ENCODE data around the gene GMPR. TPM values are rescaled to one million over a fixed set of nuclear protein-coding genes. Genes with fewer than 3 reads are reported as not detected.
A peak's percentile ranks its signal among the peaks of the same experiment; 100 is the strongest.
"Not testable (repeated sequence)": the region's sequence is repeated elsewhere in the genome, so short reads cannot be mapped to it uniquely, and the experiment has no call there.

GMPR gene
- total RNA-seq, 1 experiment from 2014 or later, result 28.7 TPM

DNA sequence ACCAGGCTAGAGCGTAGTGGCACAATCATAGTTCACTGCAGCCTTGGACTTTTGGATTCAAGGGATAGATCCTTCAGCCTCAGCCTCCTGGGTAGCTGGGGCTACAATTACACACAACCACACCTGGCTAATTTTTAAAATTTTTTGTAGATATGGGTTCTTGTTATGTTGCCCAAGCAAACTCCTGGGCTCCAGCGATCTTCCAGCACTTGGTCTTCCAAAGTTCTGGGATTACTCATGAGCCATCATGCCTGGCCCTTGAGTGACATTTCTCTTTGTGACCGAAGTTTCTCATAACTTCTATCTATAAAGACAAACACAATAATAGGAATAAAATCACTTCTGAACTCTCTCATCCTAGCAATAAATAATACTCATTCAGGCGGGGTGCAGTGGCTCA is 26.1 kb upstream of the GMPR start:
- Histone ChIP-seq H3K27ac (no peak overlapping the region), H3K4me3 (no peak overlapping the region), H3K36me3 (no peaks in the 10 kb centered on the region), H3K4me1 (peaks cover 3% of the 10 kb centered on the region; the same call in 1 of the 2 replicates), H3K27me3 (no peaks in the 10 kb centered on the region), H3K9me3 (replicated peaks) (no peaks in the 10 kb centered on the region)
- no peak for DNase-seq

DNA sequence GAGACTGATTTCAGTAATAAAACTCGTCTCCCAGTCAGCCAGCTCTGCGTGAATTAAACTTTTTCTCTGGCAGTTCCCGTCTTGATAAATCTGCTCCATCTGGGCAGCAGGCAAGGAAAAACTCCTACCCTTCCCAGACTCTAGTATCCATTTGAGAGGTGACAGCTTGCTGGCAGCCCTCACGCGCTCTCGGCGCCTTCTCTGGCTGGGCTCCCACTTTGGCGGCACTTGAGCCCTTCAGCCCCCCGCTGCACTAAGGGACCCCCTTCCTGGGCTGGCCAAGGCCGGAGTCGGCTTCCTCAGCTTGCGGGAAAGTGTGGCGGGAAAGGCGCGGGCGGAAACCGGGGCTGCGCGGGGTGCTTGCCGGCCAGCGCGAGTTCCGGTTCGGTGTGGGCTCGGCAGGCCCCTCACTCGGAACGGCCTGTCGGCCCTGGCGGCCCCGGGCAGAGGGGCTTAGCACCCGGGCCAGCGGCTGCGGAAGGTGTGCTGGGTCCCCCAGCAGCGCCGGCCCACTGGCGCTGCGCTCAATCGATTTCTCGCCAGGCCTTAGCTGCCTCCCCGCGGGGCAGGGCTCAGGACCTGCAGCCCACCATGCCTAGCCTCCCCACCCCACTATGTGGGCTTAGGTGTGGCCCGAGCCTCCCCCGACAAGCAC is 21.8 kb upstream of the GMPR start:
- Histone ChIP-seq H3K27me3 (no peaks in the 10 kb centered on the region), H3K27ac (no peak overlapping the region), H3K9me3 (replicated peaks) (no peaks in the 10 kb centered on the region), H3K36me3 (no peaks in the 10 kb centered on the region), H3K4me1 (peaks cover 3% of the 10 kb centered on the region; the same call in 1 of the 2 replicates), H3K4me3 (no peak overlapping the region)
- no peak for DNase-seq

DNA sequence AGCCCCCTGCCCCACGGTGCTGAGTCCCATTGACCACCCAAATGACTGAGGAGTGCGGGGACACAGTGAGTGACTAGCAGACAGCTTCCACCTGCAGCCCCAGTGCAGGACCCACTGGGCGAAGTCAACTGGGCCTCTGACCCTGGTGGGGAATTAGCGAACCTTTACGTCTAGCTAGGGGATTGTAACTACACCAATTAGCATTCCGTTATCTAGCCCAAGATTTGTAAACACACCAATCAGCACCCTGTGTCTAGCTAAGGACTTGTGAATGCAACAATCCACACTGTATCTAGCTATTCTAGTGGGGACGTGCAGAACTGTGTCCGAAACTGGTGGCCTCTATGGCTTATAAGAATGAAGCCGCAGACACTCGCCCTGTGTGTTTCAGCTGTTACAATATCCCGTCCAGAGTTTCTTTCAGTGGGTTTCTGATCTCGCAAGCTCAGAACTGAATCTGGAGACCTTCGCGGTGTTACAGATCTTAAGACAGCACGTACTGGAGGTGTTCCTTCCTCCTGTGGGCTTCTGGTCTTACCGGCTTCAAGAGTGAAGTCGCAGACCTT is 21.1 kb upstream of the GMPR start:
- DNase-seq, result no peak

DNA sequence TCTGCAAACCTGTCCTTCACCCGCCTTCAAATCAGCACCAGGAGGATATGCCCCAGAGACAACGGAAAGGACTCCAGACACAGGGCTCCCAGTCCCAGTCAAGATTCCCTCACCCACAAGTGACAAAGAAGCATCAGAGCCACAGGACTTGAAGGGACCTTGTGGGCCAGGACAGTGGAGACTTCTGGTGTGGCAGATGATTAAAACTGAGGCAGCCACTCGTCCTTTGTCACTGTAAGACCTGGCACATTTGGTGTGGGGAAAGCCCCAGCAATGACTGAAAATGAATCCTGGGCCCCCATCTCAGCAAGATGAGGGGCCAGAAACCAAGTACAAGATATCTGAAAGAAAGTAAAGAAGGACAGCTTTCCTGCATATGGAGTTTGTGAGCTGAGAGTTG is 15.6 kb upstream of the GMPR start:
- DNase-seq, result no peak
- Histone ChIP-seq H3K36me3 (no peaks in the 10 kb centered on the region), H3K4me1 (peaks cover 3% of the 10 kb centered on the region), H3K27me3 (no peaks in the 10 kb centered on the region), H3K4me3 (no peak overlapping the region), H3K27ac (no peak overlapping the region), H3K9me3 (replicated peaks) (no peaks in the 10 kb centered on the region)

More for the DNA sequence above, 21.1 kb upstream of the GMPR start:
- no peak overlapping the region for H3K4me3 ChIP-seq
- no peaks in the 10 kb centered on the region for H3K27me3 ChIP-seq
- H3K9me3 ChIP-seq (replicated peaks), result no peaks in the 10 kb centered on the region
- H3K4me1 ChIP-seq, result peaks cover 3% of the 10 kb centered on the region; the same call in 1 of the 2 replicates
- H3K36me3 ChIP-seq, result no peaks in the 10 kb centered on the region
- H3K27ac ChIP-seq, result no peak overlapping the region

DNA sequence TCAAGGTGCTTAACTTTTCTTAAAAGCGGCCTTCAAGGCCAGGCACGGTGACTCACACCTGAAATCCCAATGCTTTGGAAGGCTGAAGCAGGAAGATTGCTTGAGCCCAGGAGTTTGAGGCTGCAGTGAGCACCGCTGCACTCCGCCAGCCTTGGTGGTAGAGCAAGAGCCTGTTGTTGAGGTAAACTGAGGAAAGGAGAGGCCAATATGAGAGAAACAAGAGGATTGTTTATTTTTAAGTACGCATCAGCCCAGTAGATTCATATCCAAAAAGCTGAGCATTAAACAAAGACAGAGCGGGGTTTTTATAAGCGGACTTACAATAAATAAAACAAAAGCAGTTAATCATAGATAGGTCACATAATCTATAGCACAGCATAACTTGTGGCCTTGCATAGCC is 15.0 kb upstream of the GMPR start:
- no peak overlapping the region for H3K27ac ChIP-seq
- peaks cover 3% of the 10 kb centered on the region for H3K4me1 ChIP-seq
- no peaks in the 10 kb centered on the region for H3K27me3 ChIP-seq
- H3K4me3 ChIP-seq, result no peak overlapping the region
- no peaks in the 10 kb centered on the region for H3K36me3 ChIP-seq
- DNase-seq, result no peak
- no peaks in the 10 kb centered on the region for H3K9me3 ChIP-seq (replicated peaks)

DNA sequence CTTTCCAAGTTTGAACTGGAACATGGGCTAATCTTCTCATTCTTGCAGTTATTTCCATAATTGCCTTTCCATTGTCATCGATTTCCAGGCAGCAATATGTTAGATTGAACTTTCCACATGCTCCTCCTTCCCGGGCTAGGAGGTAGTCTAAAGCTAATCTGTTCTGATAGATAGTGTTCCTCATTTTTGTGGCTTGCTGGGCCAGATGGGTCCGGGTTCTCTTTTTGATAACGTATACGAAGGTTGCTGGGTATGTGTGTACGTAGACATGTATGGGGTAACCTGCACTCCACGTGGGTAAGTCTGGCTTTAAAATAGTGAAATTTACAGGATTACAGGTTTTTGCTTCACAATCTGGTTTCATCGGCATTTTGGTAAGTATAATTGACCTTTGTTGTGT is 14.0 kb upstream of the GMPR start:
- Histone ChIP-seq H3K36me3 (no peaks in the 10 kb centered on the region), H3K4me3 (no peak overlapping the region), H3K27ac (no peak overlapping the region), H3K9me3 (replicated peaks) (no peaks in the 10 kb centered on the region), H3K4me1 (peaks cover 3% of the 10 kb centered on the region), H3K27me3 (no peaks in the 10 kb centered on the region)
- no peak for DNase-seq

DNA sequence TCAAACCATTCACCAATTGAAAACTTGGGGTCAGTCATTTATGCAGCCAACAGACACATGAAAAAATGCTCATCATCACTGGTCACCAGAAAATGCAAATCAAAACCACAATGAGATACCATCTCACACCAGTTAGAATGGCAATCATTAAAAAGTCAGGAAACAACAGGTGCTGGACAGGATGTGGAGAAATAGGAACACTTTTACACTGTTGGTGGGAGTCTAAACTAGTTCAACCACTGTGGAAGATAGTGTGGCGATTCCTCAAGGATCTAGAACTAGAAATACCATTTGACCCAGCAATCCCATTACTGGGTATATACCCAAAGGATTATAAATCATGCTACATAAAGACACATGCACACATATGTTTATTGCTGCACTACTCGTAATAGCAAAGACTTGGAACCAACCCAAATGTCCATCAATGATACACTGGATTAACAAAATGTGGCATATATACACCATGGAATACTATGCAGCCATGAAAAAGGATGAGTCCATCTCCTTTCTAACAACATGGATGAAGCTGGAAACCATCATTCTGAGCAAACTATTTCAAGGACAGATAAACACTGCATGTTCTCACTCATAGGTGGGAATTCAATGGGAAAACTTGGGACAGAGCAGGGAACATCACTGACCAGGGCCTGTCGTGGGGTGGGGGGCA is 13.2 kb upstream of the GMPR start:
- not testable (repeated sequence) for H3K27me3 ChIP-seq; H3K27ac ChIP-seq; H3K36me3 ChIP-seq; H3K4me1 ChIP-seq; DNase-seq; H3K9me3 ChIP-seq (replicated peaks); H3K4me3 ChIP-seq

DNA sequence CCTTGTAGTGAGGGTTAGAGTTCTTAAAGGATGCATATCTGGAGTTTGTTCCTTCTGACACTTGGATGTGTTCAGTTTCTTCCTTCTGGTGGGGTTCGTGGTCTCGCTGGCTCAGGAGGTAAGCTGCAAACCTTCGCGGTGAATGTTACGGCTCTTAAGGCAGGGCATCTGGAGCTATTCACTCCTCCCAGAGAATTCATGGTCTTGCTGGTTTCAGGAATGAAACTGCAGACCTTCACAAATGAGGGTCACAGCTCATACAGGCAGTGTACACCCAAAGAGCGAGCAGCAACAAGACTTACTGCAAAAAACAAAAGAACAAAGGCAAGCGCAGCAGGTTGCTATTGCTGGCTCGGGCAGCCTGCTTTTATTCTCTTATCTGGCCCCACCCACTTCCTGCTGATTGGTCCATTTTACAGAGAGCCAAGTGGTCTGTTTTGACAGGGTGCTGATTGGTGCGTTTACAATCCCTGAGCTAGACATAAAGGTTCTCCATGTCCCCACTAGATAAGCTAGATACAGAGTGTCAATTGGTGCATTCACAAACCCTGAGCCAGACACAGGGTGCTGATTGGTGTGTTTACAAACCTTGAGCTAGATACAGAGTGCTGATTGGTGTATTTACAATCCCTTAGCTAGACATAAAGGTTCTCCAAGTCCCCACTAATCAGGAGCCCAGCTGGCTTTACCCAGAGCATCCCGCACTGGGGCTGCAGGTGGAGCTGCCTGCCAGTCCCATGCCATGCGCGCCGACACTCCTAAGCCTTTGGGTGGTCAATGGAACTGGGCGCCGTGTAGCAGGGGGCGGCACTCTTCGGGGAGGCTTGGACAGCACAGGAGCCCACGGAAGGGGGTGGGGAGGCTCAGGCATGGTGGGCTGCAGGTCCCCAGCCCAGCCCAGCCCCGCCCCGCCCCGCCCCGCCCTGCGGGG is 12.0 kb upstream of the GMPR start:
- H3K27ac ChIP-seq; H3K9me3 ChIP-seq (replicated peaks); H3K4me1 ChIP-seq; H3K36me3 ChIP-seq; H3K27me3 ChIP-seq; DNase-seq; H3K4me3 ChIP-seq: not testable (repeated sequence)

DNA sequence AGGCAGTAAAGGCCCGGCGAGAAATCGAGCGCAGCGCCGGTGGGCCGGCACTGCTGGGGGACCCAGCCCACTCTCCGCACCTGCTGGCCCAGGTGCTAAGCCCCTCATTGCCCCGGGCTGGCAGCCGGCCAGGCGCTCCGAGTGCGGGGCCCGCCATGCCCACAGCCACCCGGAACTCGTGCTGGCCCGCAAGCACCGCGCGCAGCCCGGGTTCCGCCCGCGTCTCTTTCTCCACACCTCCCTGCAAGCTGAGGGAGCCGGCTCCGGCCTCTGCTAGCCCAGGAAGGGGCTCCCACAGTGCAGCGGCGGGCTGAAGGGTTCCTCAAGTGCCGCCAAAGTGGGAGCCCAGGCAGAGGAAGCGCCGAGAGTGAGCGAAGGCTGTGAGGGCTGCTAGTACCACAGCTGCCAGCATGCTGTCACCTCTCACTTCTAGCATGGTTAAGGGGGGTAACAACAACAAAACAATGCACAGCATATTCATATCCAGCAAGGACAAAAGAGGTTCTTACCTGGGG is 11.3 kb upstream of the GMPR start:
- H3K4me3 ChIP-seq, result no peak overlapping the region
- no peaks in the 10 kb centered on the region for H3K27me3 ChIP-seq
- peaks cover 3% of the 10 kb centered on the region for H3K4me1 ChIP-seq
- DNase-seq, result no peak
- no peaks in the 10 kb centered on the region for H3K36me3 ChIP-seq
- no peak overlapping the region for H3K27ac ChIP-seq
- H3K9me3 ChIP-seq (replicated peaks), result no peaks in the 10 kb centered on the region

DNA sequence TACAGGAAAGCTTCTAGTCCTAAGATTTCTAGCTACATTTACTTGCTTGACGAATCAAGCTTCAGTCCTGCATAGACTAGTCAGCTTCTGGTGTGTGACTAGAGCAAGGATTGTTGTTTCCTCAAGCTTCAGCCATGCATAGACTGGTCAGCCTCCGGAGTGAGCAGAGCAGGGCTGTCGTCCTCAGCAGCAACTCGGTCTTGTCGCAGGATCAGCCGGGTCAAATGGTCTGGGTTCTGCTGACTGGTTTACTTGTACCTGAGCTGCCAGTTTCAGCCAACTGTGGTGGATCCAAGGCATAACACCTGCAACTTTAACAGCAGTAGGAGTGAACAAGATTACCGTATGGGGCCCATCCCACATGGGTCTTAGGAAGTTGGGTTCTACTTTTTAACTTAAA is 10.8 kb upstream of the GMPR start:
- Histone ChIP-seq H3K27ac (no peak overlapping the region), H3K36me3 (no peaks in the 10 kb centered on the region)

DNA sequence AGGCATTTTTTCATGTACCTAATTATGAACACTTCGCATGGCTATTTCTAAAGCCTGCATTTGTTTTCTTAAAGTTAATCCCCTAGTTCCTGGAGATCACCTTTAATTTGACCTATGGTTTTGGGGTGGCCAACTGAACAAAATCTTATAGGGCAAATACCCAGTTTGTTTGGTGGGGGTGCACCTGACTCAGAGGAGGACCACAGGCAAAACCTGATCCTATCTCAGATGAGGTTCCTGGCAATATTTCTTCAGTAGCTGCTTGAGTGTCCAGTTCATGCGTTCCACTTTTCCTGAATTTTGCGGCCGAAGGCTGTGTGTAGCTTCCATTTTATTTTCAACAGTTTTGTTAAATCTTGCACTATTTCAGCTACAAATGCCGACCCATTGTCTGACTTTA is 10.3 kb upstream of the GMPR start:
- Histone ChIP-seq H3K27me3 (no peaks in the 10 kb centered on the region), H3K27ac (no peak overlapping the region), H3K36me3 (no peaks in the 10 kb centered on the region), H3K9me3 (replicated peaks) (no peaks in the 10 kb centered on the region), H3K4me3 (no peak overlapping the region), H3K4me1 (peaks cover 3% of the 10 kb centered on the region)
- DNase-seq, result no peak

More for the DNA sequence above, 10.8 kb upstream of the GMPR start:
- no peak for DNase-seq
- no peaks in the 10 kb centered on the region for H3K27me3 ChIP-seq
- H3K9me3 ChIP-seq (replicated peaks), result no peaks in the 10 kb centered on the region
- H3K4me3 ChIP-seq, result no peak overlapping the region
- peaks cover 3% of the 10 kb centered on the region for H3K4me1 ChIP-seq

DNA sequence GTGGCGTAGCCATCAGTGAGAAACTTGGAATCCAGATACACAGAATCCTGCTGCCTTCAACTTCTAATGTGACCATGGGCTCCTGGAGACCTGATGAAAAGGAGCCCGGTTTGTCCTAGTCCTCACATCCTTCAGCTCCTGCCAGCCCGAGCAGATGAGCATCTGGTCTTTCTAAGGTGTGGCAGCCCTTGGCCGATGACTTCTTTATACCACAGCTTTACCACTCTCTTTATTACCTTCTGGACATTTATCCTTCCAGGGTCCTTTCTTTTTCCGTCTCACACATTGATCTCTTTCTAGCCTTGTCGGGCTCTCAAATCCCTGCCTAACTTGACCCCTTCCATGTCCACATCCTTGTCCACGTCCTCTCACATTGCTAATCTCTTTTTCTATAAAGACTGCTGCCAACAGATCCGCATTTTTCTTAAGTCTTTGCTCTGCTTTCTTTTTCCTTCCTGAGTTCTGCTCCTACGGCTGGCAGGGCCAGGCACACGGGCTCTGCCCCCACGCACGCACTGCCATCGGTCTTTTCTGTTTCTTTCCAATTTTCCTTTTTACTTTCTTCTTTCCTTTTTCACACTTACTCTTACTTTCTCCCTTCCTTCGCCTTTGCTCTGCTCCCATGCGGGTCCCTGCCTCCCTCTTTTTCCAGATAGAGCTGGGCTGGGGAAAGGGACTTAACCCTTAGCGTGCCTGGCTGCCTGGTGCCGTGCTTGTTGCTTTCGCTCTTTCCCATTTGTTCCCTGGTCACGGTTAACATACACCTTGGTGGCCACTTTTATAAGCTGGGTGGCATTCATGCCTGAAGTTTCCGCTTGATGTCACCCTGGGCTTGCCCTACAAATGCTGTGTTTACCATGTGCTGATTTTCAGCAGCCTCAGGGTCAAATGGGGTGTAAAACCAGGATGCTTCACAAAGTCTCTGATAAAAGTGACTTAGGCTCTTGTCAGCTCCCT is 9.4 kb upstream of the GMPR start:
- Histone ChIP-seq H3K9me3 (replicated peaks) (no peaks in the 10 kb centered on the region), H3K36me3 (no peaks in the 10 kb centered on the region), H3K27ac (no peak overlapping the region), H3K4me1 (peaks cover 2% of the 10 kb centered on the region), H3K4me3 (peak overlapping the region; percentile 23), H3K27me3 (no peaks in the 10 kb centered on the region)
- DNase-seq, result no peak

DNA sequence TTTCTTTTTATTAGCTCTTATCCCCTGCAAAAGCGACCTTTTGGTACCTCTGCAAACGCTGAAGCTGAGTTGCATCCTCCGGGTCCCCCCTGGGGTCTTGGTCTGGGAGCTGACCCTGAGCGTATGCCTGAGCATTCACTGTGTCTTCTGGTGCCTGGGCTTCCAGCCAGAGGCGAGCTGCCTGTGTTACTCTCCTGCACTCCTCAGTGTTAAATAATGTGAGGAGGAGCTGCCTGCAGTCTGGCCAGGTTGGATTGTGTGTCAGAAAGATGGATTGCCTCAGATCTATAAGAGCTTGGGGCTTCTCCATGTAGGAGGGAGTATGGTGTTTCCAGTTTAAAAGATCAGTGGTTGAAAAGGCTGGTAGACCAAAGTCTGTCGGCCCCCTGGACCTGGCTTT is 8.7 kb upstream of the GMPR start:
- no peaks in the 10 kb centered on the region for H3K27me3 ChIP-seq
- no peak for DNase-seq
- no peaks in the 10 kb centered on the region for H3K9me3 ChIP-seq (replicated peaks)
- H3K4me1 ChIP-seq, result no peaks in the 10 kb centered on the region; the same call in 1 of the 2 replicates
- no peak overlapping the region for H3K27ac ChIP-seq
- H3K36me3 ChIP-seq, result no peaks in the 10 kb centered on the region
- no peak overlapping the region; the same call in 1 of the 2 replicates for H3K4me3 ChIP-seq

DNA sequence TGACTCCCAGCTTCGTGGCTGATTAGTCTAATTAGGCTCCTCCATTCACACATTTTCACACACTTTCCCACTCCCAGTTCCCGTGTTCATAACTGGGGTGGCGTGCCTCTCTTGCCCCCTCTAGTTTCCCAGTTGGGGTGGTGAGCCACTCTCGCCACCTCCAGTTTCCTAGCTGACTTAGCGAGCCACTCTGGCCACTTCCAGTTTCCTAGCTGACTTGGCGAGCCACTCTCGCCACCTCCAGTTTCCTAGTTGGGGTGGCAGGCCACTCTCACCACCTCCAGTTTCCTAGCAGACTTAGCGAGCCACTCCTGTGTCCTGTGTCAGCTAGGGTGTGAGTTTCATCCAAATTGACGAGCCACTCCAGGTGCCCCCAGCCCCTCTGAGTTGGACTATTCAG is 7.4 kb upstream of the GMPR start:
- H3K4me3 ChIP-seq, result no peak overlapping the region
- peaks cover 3% of the 10 kb centered on the region; the same call in 1 of the 2 replicates for H3K4me1 ChIP-seq
- no peaks in the 10 kb centered on the region for H3K9me3 ChIP-seq (replicated peaks)
- DNase-seq, result no peak
- H3K27ac ChIP-seq, result no peak overlapping the region
- no peaks in the 10 kb centered on the region for H3K36me3 ChIP-seq
- no peaks in the 10 kb centered on the region for H3K27me3 ChIP-seq

Data from SJCRH30 (cell line).